Measurements from ENCODE around the gene PIP5K1B. TPM values are rescaled to one million over a fixed set of nuclear protein-coding genes. Genes with fewer than 3 reads are reported as not detected.
"Not testable (repeated sequence)": the region's sequence is repeated elsewhere in the genome, so short reads cannot be mapped to it uniquely, and the experiment has no call there.

PIP5K1B gene
- total RNA-seq, 1 donor from 2014 or later: 85.3 TPM

DNA sequence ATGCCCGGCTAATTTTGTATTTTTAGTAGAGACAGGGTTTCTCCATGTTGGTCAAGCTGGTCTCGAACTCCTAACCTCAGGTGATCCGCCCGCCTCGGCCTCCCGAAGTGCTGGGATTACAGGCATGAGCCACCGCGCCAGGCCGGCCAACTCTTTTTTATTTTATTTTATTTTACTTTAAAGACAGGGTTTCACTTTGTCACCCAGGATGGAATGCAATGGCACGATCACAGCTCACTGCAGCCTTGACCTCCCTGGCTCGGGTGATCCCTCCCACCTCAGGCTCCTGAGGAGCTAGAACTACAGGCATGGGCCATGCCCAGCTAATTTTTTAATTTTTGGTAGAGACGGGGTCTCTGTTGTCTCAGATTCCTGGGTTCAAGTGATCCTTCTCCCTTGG is 345.9 kb downstream of the PIP5K1B start:
- not testable (repeated sequence) for DNase-seq, ATAC-seq
- intact Hi-C loops (cut with micrococcal nuclease): loop anchor here (5.0 kb wide), 1 partner anchor 141 kb away; no protein-coding TSS in a partner anchor

DNA sequence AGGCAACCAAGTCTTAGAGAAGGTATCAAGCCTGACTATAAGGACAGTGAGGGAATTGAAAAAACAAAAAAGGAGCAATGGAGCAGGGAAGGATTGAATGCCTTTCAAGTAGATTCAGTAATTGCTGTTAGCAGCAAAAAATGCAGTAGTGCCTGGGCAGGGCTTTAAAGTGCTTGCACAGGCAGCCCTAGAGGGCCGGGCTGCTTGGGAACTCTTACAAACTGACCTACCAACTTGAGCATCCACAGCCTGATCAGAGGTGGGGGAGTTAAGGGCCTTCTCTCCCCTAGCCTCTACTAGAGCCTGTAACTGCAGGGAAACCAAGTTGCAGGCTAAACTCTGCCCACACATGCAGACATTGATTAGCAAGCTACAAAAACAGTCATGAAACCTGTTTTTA is 349.9 kb downstream of the PIP5K1B start:
- intact Hi-C loops (cut with micrococcal nuclease): loop anchor here (5.0 kb wide), 1 partner anchor 137 kb away; no protein-coding TSS in a partner anchor
- ATAC-seq (no peak), DNase-seq (no peak)

DNA sequence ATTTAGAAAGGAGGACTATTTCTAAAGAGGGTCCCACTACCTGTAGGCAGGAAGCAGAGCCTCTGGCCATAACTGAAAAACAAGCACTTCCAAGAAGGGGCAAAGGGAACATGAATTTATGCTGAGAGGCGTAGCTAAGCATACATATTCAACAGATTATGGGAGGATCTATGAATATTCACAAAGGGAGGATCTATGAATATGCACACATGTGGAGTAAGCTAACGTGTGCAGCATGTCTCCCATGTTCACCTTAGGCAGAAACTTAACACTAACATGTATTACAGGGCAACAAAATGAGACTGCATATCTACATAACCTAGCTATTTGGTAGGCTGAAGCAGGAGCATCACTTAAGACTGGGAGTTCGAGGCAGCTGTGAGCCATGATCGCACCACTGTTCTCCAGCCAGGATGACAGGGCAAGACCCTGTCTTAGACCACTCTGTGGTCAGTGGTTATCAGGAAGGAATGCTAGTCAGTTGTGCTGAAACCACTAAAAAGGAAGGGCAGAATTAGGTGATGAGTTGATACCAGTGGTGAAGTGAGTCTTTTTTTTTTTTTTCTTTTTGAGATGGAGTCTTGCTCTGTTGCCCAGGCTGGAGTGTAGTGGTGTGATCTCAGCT is 351.3 kb downstream of the PIP5K1B start:
- DNase-seq (no peak), ATAC-seq (no peak)
- intact Hi-C loops (cut with micrococcal nuclease): no loop called here

DNA sequence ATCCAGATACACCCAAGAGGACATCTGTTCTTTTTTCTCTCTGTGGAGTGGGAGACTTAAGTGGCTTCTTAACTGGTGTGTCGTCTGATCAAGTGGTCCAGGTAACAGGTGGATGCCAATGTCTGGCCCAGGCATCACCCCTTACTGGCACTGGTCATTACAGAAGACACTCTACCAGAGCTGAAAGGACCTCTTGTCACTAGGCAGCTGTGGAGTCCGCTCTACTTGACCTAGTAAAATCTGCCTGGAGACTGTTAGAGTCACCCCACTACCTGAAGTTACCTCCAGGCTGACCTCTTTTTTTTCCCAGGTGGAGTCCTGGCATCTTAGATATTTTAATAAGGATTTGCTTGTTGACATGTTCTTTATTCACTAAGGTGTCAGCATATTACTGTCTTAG is 353.1 kb downstream of the PIP5K1B start:
- ATAC-seq (no peak), DNase-seq (no peak)
- intact Hi-C loops (cut with micrococcal nuclease): no loop called here

Other genes starting within 250 kb of the PIP5K1B start
- not detected for gene TMEM252, start 164.4 kb upstream of the PIP5K1B start, total RNA-seq

All from left ventricle myocardium superior (tissue), 1 donor.